ENCODE measurements around the gene NUBPL. TPM values are rescaled to one million over a fixed set of nuclear protein-coding genes. Genes with fewer than 3 reads are reported as not detected.

Gene NUBPL
- total and polyA plus RNA-seq, 7 donors = 3.3 to 16.3 (median 8.5) TPM

DNA sequence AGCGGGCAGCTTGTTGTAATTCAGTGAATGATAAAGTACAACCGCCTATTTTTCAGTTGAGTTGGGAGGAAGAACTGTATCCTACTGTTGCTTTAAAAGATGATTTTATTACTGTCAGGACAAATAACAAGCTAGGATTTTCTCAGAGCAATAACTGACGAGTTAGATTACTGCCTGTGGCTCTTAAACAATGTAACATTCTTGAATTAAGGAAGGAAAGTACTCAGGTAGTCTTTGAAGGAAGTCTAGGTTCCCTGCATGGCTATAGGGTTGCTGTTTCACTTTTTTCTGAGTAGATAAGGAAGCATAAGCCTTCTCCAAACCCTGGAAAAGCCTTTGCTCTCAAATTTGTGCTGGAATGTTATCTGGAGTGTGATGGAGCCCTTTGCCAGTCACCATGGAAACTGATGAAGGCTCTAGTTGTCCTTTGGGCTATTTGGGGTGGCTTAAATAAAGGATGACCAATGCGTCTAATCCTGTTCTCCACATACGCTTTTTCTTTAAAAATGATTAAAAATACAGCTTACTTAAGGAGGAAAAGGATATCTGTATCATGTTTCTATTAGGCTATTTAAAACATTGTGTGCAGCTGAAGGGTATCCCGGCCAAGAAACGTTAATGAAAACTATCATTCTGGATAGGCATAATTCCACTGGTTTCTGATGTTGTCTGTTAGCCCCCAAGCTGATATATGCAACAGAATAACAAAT, 17.7 kb downstream of the NUBPL start:
- no peak for ATAC-seq
- H3K4me1 ChIP-seq = peaks cover 33% of the 10 kb centered on the region

DNA sequence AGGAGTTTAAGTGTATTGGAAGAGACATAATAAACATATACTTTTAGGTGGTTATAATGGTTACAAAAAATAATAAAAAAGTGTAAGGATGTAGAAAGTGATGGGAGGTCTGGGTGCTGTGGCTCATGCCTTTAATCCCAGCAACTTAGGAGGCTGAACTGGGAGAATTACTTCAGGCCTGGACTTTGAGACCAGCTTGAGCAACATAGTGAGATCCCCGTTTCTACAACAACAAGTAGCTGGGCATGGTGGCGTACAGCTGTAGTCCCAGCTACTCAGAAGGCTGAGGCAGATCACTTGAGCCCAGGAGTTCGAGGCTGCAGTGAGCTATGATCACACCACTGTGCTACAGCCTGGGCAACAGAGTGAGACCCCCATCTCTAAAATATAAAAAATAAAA, 19.0 kb downstream of the NUBPL start:
- no peak overlapping the region for H3K4me3 ChIP-seq
- no peaks in the 10 kb centered on the region for H3K36me3 ChIP-seq (ENCODE audit: insufficient read depth in 1 of 2, low read depth in 1 of 2)
- intact Hi-C loops (cut with DNase I) = no loop called here
- TF ChIP-seq, protein P1, sequence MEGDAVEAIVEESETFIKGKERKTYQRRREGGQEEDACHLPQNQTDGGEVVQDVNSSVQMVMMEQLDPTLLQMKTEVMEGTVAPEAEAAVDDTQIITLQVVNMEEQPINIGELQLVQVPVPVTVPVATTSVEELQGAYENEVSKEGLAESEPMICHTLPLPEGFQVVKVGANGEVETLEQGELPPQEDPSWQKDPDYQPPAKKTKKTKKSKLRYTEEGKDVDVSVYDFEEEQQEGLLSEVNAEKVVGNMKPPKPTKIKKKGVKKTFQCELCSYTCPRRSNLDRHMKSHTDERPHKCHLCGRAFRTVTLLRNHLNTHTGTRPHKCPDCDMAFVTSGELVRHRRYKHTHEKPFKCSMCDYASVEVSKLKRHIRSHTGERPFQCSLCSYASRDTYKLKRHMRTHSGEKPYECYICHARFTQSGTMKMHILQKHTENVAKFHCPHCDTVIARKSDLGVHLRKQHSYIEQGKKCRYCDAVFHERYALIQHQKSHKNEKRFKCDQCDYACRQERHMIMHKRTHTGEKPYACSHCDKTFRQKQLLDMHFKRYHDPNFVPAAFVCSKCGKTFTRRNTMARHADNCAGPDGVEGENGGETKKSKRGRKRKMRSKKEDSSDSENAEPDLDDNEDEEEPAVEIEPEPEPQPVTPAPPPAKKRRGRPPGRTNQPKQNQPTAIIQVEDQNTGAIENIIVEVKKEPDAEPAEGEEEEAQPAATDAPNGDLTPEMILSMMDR (IDR thresholded peaks at IDR 0.05) = no peak
- peaks cover 33% of the 10 kb centered on the region for H3K4me1 ChIP-seq
- no peaks in the 10 kb centered on the region for H3K9me3 ChIP-seq
- H3K27me3 ChIP-seq (ENCODE audit: insufficient read depth in 3 of 3, low read length in 2 of 3) = no peaks in the 10 kb centered on the region
- ATAC-seq (no peak), DNase-seq (no peak)
- WGBS, 3 donors = 92 to 95% (median 95%) methylated on average over 3 of the region's 3 CpGs
- no peak overlapping the region for H3K27ac ChIP-seq

More for the DNA sequence above, 17.7 kb downstream of the NUBPL start:
- TF ChIP-seq, protein P1 (IDR thresholded peaks at IDR 0.05) = no peak
- intact Hi-C loops (cut with DNase I) = no loop called here
- no peak overlapping the region for H3K4me3 ChIP-seq
- DNase-seq = no peak
- no peaks in the 10 kb centered on the region for H3K36me3 ChIP-seq (ENCODE audit: insufficient read depth in 1 of 2, low read depth in 1 of 2)
- WGBS, 3 donors = 24 to 38% (median 36%) methylated on average over 7 of the region's 7 CpGs
- no peaks in the 10 kb centered on the region for H3K27me3 ChIP-seq (ENCODE audit: insufficient read depth in 3 of 3, low read length in 2 of 3)
- H3K9me3 ChIP-seq = no peaks in the 10 kb centered on the region
- peak overlapping the region; percentile 30 for H3K27ac ChIP-seq

DNA sequence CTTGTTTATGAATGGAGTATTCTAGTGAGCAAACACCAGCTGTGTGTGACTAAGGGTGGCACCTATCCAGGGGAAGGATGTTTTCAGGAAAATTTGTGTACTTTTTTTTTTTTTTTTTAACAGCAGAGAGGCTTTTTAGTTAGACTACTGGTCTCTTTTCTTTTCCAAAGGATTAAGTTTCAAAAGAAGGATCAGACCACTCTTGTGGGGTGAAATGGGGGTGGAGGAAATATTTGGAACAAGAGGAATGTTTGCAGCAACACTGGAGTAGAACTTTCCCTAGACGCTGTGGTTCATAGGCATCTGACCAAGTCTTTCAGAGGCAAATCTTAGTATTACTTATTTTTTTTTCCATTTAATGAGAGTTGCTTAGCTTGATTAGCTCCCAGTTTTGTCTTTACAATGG, 21.1 kb downstream of the NUBPL start:
- 13 to 25% (median 20%) methylated on average over 1 of the region's 1 CpG for WGBS, 3 donors
- intact Hi-C loops (cut with DNase I) = no loop called here
- H3K27ac ChIP-seq = no peak overlapping the region

DNA sequence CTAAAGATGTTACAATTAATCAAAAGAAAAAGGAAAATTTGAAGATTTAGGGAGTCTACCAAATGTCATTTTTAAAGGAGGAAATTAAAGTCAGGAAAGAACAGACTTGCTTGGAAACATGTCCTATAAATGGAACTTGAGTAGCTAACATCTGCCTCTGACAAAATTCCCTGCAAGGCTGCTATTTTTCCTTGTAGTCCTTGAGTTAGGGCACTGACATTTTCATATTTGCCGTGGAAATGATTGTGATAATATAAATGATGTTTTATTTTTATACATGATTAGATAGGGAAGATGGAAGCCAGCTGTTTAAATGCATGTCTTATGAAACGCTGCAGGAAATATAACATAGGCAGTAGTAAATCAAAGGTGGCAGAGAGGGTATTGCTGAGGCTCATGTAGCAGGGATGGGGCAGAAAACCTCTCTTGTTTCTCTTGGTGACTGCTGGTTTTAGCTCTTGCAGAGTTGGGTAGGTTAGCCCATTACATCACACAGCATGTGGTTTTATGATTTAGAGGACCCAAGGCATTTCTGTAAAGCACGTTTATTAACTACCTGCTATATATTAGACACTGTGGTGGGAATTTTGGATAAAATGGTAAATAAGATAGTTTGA, 21.7 kb downstream of the NUBPL start:
- intact Hi-C loops (cut with DNase I) = no loop called here
- no peaks in the 10 kb centered on the region for H3K9me3 ChIP-seq
- no peak overlapping the region for H3K4me3 ChIP-seq
- DNase-seq (no peak), ATAC-seq (no peak)
- no peaks in the 10 kb centered on the region for H3K36me3 ChIP-seq (ENCODE audit: insufficient read depth in 1 of 2, low read depth in 1 of 2)
- no peak overlapping the region for H3K27ac ChIP-seq
- TF ChIP-seq, protein P1 (IDR thresholded peaks at IDR 0.05) = no peak
- 17 to 33% (median 19%) methylated on average over 3 of the region's 3 CpGs for WGBS, 3 donors
- H3K4me1 ChIP-seq = peaks cover 33% of the 10 kb centered on the region
- H3K27me3 ChIP-seq (ENCODE audit: insufficient read depth in 3 of 3, low read length in 2 of 3) = no peaks in the 10 kb centered on the region

More for the DNA sequence above, 21.1 kb downstream of the NUBPL start:
- Histone ChIP-seq H3K27me3 (ENCODE audit: insufficient read depth in 3 of 3, low read length in 2 of 3) (no peaks in the 10 kb centered on the region), H3K9me3 (no peaks in the 10 kb centered on the region), H3K4me1 (peaks cover 33% of the 10 kb centered on the region), H3K4me3 (no peak overlapping the region), H3K36me3 (ENCODE audit: insufficient read depth in 1 of 2, low read depth in 1 of 2) (no peaks in the 10 kb centered on the region)
- ATAC-seq (peak; percentile 25 to 58 (median 29)), DNase-seq (no peak)
- TF ChIP-seq, protein P1 (IDR thresholded peaks at IDR 0.05) = no peak
